GM23338 (cell line): Measurements from ENCODE around the gene CS. TPM values are rescaled to one million over a fixed set of nuclear protein-coding genes. Genes with fewer than 3 reads are reported as not detected.

ENCODE experiments used
- ATAC-seq: fragments of 200-7000 bp; cut with Tn5 transposase; 3 replicates; pipeline ENCODE4 v1.9.1; 2020
- DNase-seq: peaks from one replicate; pipeline ENCODE4 v3.0.0-alpha.2; 2015; ENCODE audit warnings: low spot score
- H2AFZ ChIP-seq: fragments of 200-600 bp; sonication (generic); 2 replicates; pipeline ENCODE4 v1.8.0; 2016; ENCODE audit warnings: antibody characterized with exemption, mild to moderate bottlenecking, moderate library complexity
- H3F3A ChIP-seq: fragments of 200-600 bp; sonication (generic); replicated peaks from 2 replicates; pipeline ENCODE4 v1.8.0; 2017; ENCODE audit warnings: antibody characterized with exemption, mixed run types, low read depth
- H3K27ac ChIP-seq: fragments of 200-600 bp; sonication (generic); 2 replicates; pipeline ENCODE4 v1.6.1; 2016; ENCODE audit warnings: low read depth
- H3K27me3 ChIP-seq: fragments of 200-600 bp; sonication (generic); 2 replicates; pipeline ENCODE4 v1.8.0; 2016; ENCODE audit warnings: mild to moderate bottlenecking, mixed run types, moderate library complexity; ENCODE audit not compliant: insufficient read depth
- H3K36me3 ChIP-seq: fragments of 200-600 bp; sonication (generic); 2 replicates; pipeline ENCODE4 v1.8.0; 2016; ENCODE audit warnings: mild to moderate bottlenecking; ENCODE audit not compliant: insufficient read depth
- H3K4me1 ChIP-seq: fragments of 200-600 bp; sonication (generic); 2 replicates; pipeline ENCODE4 v1.8.0; 2016; ENCODE audit warnings: mild to moderate bottlenecking, moderate library complexity; ENCODE audit not compliant: insufficient read depth
- H3K4me2 ChIP-seq: fragments of 200-600 bp; sonication (generic); 2 replicates; pipeline ENCODE4 v1.7.1; 2017; ENCODE audit warnings: mixed run types
- H3K4me3 ChIP-seq: fragments of 200-600 bp; sonication (generic); 2 replicates; pipeline ENCODE4 v1.6.1; 2016; ENCODE audit warnings: mixed run types
- H3K79me2 ChIP-seq: fragments of 200-600 bp; sonication (generic); replicated peaks from 2 replicates; pipeline ENCODE4 v1.8.0; 2017; ENCODE audit warnings: mild to moderate bottlenecking; ENCODE audit not compliant: insufficient read depth
- H3K9me2 ChIP-seq: fragments of 200-600 bp; sonication (generic); 2 replicates; pipeline ENCODE4 v1.8.0; 2017; ENCODE audit not compliant: insufficient read depth
- H4K20me1 ChIP-seq: fragments of 200-600 bp; sonication (generic); replicated peaks from 2 replicates; pipeline ENCODE4 v1.8.0; 2017; ENCODE audit warnings: mild to moderate bottlenecking; ENCODE audit not compliant: insufficient read depth
- H3K27ac Mint-ChIP-seq: 2 replicates; pipeline ENCODE4 v1.8.0; 2020; ENCODE audit warnings: inconsistent platforms, mild to moderate bottlenecking, moderate library complexity, mixed read lengths
- H3K27me3 Mint-ChIP-seq: 3 replicates; pipeline ENCODE4 v1.8.0; 2022; ENCODE audit warnings: low read depth, mild to moderate bottlenecking, moderate library complexity, mixed read lengths, inconsistent platforms; ENCODE audit not compliant: insufficient read depth, poor library complexity
- H3K36me3 Mint-ChIP-seq: 3 replicates; pipeline ENCODE4 v1.8.0; 2021; ENCODE audit warnings: low read depth, mild to moderate bottlenecking, inconsistent platforms, moderate library complexity, mixed read lengths
- H3K4me1 Mint-ChIP-seq: 3 replicates; pipeline ENCODE4 v1.8.0; 2020; ENCODE audit warnings: mild to moderate bottlenecking, inconsistent platforms, mixed read lengths
- H3K4me3 Mint-ChIP-seq: 3 replicates; pipeline ENCODE4 v1.8.0; 2021; ENCODE audit warnings: moderate library complexity, mild to moderate bottlenecking, inconsistent platforms, mixed read lengths
- H3K9me3 Mint-ChIP-seq: 3 replicates; pipeline ENCODE4 v1.8.0; 2020; ENCODE audit warnings: moderate library complexity, mild to moderate bottlenecking, inconsistent platforms, mixed read lengths
- JUNB ChIP-seq: IDR thresholded peaks from one replicate; pipeline ENCODE4 v1.6.1; 2016; ENCODE audit warnings: antibody characterized with exemption; ENCODE audit not compliant: unreplicated experiment
- NANOG ChIP-seq: IDR thresholded peaks from 2 replicates; pipeline ENCODE4 v1.6.1; 2016; ENCODE audit warnings: antibody characterized with exemption, borderline replicate concordance
- POLR2AphosphoS5 ChIP-seq: IDR thresholded peaks from 2 replicates; pipeline ENCODE4 v1.6.1; 2016; ENCODE audit warnings: antibody characterized with exemption, low read depth
- STAT1 ChIP-seq: IDR thresholded peaks from one replicate; pipeline ENCODE4 v1.6.1; 2016; ENCODE audit warnings: antibody characterized with exemption; ENCODE audit not compliant: unreplicated experiment
- ZNF114 ChIP-seq: fragments of 250-450 bp; sonication (Bioruptor Pico); IDR thresholded peaks from 2 replicates; pipeline ENCODE4 v1.5.0; 2020; ENCODE audit warnings: mild to moderate bottlenecking, moderate library complexity
- polyA plus RNA-seq: library from polyadenylated mRNA; unstranded; fragments of >200 nt; fragmentation: Nextera tagmentation; extraction: Ambion mirVana; gene quantifications from 2 replicates; pipeline ENCODE4 v1.2.1, GENCODE V29; 2016
- total RNA-seq: library from RNA; depleted of rRNA; stranded (reverse); fragments of >200 nt; shearing (Covaris generic); gene quantifications from 2 replicates; pipeline ENCODE4 v1.2.3, GENCODE V29; 2014
- TF ChIP-seq, protein P1 (sequence below): fragments of 250-450 bp; sonication (Bioruptor Pico); IDR thresholded peaks from 2 replicates; pipeline ENCODE4 v1.5.0; 2020; ENCODE audit warnings: mild to moderate bottlenecking, moderate library complexity
- TF ChIP-seq, protein P2 (sequence below): IDR thresholded peaks from 2 replicates; pipeline ENCODE4 v1.6.1; 2016; ENCODE audit warnings: antibody characterized with exemption
- TF ChIP-seq, protein P3 (sequence below): IDR thresholded peaks from one replicate; pipeline ENCODE4 v1.6.1; 2018; ENCODE audit warnings: antibody characterized with exemption; ENCODE audit not compliant: unreplicated experiment
- TF ChIP-seq, protein P4 (sequence below), 2 experiments: fragments of 200-600 bp in 1 of 2; sonication (generic) in 1 of 2; conservative IDR thresholded peaks; 2 replicates each; pipeline versions ENCODE4 v1.5.1 to v1.6.1; 2016 to 2017; ENCODE audit warnings: antibody characterized with exemption in 2 of 2, low read depth in 2 of 2, mild to moderate bottlenecking in 2 of 2, moderate library complexity in 1 of 2

The CS gene
- total and polyA plus RNA-seq, 2 experiments from 2014 or later, result 63.3 to 166 TPM

DNA sequence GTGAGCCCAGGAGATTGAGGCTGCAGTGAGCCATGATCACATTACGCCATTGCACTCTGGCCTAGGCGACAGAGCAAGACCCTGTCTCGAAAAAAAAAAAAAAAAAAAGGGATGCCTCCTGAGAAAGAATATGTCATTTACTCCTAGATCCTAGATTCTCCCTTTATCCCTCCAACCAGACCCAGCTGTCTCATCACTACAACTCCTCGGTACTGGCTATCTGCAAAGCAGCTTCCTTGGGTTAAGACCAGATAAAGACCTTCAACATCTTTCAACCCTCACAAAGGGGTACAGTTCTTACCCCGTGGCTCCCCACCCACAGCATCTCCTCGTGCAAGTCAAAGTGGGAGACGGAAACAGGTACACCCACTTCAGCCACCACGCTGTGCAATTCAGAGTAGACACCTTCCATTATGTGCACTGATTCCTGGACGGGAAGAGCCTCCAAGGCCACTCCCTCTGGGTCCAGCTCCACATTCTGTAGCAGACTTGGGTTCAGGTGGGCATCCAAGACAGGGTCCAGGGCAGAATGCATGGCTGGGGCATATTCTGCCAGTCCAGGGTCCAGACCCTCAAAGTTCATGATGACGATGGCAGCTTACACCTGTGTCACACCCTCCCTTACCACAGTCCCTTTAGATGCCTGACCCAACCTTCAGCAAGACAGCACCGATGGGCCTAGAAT is 32.5 kb upstream of the CS start (continued):
- TF ChIP-seq, protein P1, sequence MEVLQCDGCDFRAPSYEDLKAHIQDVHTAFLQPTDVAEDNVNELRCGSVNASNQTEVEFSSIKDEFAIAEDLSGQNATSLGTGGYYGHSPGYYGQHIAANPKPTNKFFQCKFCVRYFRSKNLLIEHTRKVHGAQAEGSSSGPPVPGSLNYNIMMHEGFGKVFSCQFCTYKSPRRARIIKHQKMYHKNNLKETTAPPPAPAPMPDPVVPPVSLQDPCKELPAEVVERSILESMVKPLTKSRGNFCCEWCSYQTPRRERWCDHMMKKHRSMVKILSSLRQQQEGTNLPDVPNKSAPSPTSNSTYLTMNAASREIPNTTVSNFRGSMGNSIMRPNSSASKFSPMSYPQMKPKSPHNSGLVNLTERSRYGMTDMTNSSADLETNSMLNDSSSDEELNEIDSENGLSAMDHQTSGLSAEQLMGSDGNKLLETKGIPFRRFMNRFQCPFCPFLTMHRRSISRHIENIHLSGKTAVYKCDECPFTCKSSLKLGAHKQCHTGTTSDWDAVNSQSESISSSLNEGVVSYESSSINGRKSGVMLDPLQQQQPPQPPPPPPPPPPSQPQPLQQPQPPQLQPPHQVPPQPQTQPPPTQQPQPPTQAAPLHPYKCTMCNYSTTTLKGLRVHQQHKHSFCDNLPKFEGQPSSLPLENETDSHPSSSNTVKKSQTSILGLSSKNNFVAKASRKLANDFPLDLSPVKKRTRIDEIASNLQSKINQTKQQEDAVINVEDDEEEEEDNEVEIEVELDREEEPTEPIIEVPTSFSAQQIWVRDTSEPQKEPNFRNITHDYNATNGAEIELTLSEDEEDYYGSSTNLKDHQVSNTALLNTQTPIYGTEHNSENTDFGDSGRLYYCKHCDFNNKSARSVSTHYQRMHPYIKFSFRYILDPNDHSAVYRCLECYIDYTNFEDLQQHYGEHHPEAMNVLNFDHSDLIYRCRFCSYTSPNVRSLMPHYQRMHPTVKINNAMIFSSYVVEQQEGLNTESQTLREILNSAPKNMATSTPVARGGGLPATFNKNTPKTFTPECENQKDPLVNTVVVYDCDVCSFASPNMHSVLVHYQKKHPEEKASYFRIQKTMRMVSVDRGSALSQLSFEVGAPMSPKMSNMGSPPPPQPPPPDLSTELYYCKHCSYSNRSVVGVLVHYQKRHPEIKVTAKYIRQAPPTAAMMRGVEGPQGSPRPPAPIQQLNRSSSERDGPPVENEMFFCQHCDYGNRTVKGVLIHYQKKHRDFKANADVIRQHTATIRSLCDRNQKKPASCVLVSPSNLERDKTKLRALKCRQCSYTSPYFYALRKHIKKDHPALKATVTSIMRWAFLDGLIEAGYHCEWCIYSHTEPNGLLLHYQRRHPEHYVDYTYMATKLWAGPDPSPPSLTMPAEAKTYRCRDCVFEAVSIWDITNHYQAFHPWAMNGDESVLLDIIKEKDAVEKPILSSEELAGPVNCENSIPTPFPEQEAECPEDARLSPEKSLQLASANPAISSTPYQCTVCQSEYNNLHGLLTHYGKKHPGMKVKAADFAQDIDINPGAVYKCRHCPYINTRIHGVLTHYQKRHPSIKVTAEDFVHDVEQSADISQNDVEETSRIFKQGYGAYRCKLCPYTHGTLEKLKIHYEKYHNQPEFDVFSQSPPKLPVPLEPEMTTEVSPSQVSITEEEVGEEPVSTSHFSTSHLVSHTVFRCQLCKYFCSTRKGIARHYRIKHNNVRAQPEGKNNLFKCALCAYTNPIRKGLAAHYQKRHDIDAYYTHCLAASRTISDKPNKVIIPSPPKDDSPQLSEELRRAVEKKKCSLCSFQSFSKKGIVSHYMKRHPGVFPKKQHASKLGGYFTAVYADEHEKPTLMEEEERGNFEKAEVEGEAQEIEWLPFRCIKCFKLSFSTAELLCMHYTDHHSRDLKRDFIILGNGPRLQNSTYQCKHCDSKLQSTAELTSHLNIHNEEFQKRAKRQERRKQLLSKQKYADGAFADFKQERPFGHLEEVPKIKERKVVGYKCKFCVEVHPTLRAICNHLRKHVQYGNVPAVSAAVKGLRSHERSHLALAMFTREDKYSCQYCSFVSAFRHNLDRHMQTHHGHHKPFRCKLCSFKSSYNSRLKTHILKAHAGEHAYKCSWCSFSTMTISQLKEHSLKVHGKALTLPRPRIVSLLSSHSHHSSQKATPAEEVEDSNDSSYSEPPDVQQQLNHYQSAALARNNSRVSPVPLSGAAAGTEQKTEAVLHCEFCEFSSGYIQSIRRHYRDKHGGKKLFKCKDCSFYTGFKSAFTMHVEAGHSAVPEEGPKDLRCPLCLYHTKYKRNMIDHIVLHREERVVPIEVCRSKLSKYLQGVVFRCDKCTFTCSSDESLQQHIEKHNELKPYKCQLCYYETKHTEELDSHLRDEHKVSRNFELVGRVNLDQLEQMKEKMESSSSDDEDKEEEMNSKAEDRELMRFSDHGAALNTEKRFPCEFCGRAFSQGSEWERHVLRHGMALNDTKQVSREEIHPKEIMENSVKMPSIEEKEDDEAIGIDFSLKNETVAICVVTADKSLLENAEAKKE (CRISPR knock-in tag), result no peak
- TF ChIP-seq POLR2AphosphoS5, result no peak
- TF ChIP-seq JUNB, result no peak
- no peak for TF ChIP-seq ZNF114 (CRISPR knock-in tag)
- TF ChIP-seq, protein P2, sequence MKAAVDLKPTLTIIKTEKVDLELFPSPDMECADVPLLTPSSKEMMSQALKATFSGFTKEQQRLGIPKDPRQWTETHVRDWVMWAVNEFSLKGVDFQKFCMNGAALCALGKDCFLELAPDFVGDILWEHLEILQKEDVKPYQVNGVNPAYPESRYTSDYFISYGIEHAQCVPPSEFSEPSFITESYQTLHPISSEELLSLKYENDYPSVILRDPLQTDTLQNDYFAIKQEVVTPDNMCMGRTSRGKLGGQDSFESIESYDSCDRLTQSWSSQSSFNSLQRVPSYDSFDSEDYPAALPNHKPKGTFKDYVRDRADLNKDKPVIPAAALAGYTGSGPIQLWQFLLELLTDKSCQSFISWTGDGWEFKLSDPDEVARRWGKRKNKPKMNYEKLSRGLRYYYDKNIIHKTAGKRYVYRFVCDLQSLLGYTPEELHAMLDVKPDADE, result no peak
- TF ChIP-seq NANOG, result no peak

DNA sequence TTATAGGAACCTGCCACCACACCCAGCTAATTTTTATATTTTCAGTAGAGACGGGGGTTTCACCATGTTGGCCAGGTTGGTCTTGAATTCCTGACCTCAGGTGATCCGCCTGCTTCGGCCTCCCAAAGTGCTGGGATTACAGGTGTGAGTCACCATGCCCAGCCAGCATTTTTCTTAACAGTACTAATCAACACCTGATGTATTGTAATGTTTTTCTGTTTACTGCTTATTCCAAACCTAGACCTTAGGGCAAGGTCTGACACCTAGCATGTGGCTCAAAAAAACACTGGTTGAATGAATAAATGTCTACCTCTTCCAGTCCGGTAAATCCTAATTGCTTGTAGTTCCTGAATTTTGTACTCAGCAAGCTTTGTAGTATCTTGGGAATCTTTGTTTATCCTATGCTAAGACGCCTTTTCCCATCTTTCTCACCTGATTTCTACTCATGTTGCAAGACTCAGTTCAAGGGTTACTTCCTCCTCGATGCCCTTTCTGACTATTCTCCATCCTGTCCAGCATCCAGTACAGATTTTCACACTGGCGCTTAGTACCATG is 30.9 kb upstream of the CS start:
- ATAC-seq (no peak), DNase-seq (no peak)
- Mint-ChIP-seq H3K4me1 (peaks cover 13% of the 10 kb centered on the region), H3K27me3 (peaks cover 11% of the 10 kb centered on the region), H3K9me3 (no peaks in the 10 kb centered on the region), H3K27ac (no peak overlapping the region), H3K36me3 (peaks cover 4% of the 10 kb centered on the region; the same call in 1 of the 3 replicates), H3K4me3 (no peak overlapping the region)
- Histone ChIP-seq H3K79me2 (peaks cover 5% of the 10 kb centered on the region; the same call in 1 of the 2 replicates), H3K27me3 (no peaks in the 10 kb centered on the region), H2AFZ (no peak overlapping the region), H3F3A (0 out of 2 replicates have a peak, but pooled peaks cover 5% of the 10 kb centered on the region), H3K9me2 (no peaks in the 10 kb centered on the region), H3K4me1 (peaks cover 6% of the 10 kb centered on the region; the same call in 1 of the 2 replicates), H3K27ac (no peak overlapping the region), H3K36me3 (no peaks in the 10 kb centered on the region), H3K4me3 (no peak overlapping the region), H3K4me2 (no peak overlapping the region), H4K20me1 (no peaks in the 10 kb centered on the region)
- TF ChIP-seq JUNB, result no peak
- TF ChIP-seq, protein P3, sequence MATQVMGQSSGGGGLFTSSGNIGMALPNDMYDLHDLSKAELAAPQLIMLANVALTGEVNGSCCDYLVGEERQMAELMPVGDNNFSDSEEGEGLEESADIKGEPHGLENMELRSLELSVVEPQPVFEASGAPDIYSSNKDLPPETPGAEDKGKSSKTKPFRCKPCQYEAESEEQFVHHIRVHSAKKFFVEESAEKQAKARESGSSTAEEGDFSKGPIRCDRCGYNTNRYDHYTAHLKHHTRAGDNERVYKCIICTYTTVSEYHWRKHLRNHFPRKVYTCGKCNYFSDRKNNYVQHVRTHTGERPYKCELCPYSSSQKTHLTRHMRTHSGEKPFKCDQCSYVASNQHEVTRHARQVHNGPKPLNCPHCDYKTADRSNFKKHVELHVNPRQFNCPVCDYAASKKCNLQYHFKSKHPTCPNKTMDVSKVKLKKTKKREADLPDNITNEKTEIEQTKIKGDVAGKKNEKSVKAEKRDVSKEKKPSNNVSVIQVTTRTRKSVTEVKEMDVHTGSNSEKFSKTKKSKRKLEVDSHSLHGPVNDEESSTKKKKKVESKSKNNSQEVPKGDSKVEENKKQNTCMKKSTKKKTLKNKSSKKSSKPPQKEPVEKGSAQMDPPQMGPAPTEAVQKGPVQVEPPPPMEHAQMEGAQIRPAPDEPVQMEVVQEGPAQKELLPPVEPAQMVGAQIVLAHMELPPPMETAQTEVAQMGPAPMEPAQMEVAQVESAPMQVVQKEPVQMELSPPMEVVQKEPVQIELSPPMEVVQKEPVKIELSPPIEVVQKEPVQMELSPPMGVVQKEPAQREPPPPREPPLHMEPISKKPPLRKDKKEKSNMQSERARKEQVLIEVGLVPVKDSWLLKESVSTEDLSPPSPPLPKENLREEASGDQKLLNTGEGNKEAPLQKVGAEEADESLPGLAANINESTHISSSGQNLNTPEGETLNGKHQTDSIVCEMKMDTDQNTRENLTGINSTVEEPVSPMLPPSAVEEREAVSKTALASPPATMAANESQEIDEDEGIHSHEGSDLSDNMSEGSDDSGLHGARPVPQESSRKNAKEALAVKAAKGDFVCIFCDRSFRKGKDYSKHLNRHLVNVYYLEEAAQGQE, result no peak
- TF ChIP-seq, protein P4, sequence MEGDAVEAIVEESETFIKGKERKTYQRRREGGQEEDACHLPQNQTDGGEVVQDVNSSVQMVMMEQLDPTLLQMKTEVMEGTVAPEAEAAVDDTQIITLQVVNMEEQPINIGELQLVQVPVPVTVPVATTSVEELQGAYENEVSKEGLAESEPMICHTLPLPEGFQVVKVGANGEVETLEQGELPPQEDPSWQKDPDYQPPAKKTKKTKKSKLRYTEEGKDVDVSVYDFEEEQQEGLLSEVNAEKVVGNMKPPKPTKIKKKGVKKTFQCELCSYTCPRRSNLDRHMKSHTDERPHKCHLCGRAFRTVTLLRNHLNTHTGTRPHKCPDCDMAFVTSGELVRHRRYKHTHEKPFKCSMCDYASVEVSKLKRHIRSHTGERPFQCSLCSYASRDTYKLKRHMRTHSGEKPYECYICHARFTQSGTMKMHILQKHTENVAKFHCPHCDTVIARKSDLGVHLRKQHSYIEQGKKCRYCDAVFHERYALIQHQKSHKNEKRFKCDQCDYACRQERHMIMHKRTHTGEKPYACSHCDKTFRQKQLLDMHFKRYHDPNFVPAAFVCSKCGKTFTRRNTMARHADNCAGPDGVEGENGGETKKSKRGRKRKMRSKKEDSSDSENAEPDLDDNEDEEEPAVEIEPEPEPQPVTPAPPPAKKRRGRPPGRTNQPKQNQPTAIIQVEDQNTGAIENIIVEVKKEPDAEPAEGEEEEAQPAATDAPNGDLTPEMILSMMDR (conservative IDR thresholded peaks at IDR 0.05; ENCODE audit: low read depth in 2 of 2), result no peak
- no peak for TF ChIP-seq POLR2AphosphoS5
- TF ChIP-seq, protein P2, result no peak
- TF ChIP-seq STAT1, result no peak
